HG03025 (cell line): ENCODE results near the gene STRN3.
"Not testable (repeated sequence)": the region's sequence is repeated elsewhere in the genome, so short reads cannot be mapped to it uniquely, and the experiment has no call there.

Experiments used
- ATAC-seq: cut with Tn5 transposase; IDR thresholded peaks from one replicate; pipeline ENCODE4 v1.9.1; 2021; ENCODE audit warnings: mild to moderate bottlenecking, moderate library complexity; ENCODE audit not compliant: unreplicated experiment, low FRiP score

The STRN3 gene

DNA sequence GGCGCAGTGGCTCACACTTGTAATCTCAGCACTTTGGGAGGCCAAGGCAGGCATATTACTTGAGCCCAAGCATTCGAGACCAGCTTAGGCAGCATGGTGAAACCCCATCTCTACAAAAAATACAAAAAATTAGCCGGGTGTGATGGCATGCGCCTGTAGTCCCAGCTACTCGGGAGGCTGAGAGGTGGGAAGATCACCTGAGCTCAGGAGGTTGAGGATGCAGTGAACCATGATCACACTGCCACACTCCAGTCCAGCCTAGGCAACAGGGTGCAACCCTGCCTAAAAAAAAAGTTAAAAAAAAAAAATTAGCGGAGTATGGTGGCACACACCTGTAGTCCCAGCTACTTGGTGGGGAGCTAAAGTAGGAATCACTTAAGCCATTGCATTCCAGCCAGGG lies 22.2 kb downstream of the STRN3 start:
- ATAC-seq, result not testable (repeated sequence)

DNA sequence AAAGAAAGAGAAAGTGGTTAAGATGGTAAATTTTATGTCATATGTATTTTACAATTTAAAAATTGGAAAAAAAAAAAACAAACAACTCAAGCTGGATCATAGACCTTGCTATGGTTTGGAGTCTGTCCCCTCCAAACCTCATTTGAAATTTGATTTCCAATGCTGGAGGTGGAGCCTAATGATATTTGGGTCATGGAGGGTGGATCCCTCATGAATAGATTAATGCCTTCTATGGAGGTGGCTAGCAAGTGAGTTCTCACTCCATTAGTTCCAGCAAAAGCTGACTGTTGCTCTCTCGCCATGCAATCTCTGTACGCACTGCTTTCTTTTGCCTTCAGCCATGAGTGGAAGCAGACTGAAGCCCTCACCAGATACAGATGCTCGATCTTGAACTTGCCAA lies 22.9 kb downstream of the STRN3 start:
- no peak for ATAC-seq

DNA sequence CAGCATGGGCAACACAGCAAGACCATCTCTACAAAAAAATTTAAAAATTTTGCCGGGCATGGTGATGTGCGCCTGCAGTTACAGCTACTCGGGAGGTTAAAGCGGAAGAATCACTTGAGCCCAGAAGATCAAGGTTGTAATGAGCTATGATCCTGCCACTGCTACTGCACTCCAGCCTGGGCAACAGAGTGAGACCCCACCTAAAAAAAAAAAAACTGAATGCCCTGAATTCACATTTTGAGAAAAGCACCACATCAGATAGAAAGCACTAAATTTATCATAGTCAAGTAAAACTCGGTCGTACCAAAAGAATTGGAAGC lies 24.9 kb downstream of the STRN3 start:
- no peak for ATAC-seq

DNA sequence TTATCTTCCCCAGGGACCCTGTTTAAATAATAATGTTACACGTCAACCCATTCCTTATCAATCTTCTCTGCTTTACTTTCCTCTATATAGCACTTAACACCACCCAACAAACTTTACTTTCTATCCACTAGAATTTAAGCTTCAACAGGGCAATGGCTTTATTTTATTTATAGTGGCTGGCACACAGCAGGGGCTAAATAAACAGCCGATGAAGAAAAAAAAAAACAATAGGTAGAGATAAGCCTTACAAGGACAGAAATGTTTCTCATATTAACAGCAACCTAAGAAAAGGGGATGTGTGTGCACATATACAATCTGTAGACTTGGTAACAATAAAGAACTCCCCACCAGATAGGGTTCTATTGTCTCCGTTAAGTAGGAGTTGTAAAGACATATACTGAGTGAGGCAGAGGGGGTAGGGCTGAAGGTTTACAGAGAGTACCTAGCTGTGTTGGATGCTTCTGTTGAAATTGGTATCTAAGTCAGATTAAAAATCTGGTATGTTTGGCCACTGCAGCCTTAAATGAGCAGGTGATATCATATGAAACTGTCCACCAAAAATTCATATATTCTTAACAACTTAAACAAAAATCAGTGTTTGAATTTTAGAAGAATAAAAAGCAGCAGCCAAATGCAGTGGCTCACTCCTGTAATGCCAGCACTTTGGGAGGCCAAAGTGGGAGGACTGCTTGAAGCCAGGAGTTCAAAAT lies 25.4 kb downstream of the STRN3 start:
- ATAC-seq, result no peak

DNA sequence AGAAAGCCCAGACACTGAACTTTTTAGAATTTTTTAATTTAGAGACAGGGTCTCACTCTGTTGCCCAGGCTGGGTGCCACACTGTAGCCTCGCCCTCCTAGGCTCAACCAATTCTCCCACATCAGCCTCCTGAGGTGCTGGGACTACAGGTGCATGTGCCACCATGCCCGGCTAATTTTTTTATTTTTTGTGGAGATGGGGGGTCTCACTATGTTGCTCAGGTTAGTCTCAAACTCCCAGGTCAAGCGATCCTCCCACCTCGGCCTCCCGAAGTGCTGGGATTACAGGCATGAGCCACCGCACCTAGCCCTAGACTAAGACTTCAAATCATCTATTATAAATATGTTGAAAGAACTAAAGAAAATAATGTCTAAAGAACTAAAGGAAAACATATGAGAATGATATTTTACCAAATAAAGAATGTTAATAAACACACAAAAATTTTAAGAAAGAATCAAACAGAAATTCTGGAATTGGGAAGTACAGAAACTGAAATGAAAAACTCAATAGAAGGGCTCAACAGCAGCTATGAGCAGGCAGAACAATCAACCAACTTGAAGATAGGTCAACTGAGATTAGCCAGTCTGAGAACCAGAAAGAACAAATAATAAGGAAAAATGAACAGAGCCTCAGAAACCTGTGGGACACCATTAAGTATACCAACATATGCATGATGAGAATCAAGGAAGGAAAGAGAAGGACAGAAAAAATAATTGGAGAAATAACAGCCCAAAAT lies 27.0 kb downstream of the STRN3 start:
- no peak for ATAC-seq

DNA sequence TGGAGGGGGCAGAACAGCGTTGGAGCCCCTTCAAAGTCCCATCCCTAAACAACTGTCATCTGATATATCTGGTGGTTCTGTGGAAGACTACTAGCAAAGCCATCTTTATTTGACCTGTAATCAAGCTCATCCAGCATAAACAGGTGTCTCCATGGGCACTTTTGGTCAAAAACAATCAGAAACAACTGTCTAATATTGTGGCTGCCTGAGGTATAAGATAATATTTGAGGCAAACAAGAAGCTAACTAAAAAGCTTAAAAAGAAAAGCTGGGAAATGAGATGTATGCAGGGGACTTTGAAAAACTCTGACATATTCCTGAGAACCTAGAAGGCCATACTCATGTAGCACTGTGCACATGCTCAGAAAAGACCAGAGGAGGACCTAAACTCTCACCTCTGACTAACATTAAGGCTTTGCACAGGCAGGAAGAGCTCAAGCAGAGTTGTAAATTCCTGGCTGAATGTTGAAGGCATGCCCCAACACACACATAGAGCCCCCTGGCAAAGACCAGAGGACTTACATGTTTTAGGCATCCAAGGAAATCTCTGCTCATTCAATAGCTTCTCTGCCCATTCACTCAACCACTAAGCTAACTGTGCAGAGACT lies 28.0 kb downstream of the STRN3 start:
- ATAC-seq, result no peak

DNA sequence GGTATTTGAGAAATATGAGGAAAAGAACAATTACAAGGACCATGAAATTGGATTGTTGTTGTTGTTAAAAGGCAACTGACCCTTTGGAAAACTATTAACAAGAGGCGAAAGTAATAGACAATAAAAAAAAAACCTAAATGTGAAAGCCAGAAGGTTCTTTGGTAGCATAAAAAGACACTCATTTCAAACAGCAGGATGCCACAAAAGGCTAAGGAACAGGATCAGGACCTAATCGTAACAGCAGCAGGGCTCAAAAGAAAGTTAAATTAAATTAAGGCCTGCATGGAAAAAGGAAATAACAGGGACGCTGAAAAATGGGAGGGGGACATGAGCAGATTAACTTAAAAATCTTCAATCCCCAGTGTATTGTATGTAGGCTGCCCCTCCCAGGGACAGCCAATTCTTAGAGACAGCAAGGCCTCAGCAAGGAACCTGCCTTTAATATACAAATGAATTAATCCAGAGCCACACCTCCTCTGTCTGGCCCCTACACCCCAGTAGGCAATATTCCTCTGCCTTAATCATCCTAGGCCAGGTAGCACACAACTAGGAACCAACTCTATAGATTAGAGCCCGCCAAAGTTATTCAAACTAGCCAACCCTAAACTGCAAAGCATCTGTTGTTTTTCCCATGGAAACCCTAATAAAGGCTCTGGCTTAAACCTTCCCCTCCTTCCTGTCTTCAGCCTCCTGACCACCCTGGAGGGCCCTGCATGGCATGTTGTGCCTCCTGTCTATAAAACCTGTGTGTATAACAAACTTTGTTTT lies 29.1 kb downstream of the STRN3 start:
- no peak for ATAC-seq

DNA sequence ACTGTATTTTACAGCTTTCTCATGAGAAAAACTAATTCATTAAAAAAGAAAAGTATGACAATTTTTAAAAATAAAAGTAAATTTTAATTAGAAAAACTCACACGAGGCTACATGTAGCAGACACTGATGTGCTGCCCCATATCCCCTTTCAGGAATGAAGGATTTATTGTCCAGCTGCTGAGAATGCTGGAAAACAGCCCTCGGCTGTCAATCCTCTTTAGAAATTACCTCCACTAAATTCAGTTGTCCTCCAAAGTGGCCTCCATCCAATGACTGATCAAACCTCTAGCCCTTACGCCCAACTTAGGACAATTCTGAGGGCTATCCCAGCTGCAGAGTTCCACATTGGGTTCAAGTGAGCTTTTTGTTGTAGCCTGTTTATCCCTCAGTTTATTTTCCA lies 30.5 kb downstream of the STRN3 start:
- ATAC-seq, result no peak

DNA sequence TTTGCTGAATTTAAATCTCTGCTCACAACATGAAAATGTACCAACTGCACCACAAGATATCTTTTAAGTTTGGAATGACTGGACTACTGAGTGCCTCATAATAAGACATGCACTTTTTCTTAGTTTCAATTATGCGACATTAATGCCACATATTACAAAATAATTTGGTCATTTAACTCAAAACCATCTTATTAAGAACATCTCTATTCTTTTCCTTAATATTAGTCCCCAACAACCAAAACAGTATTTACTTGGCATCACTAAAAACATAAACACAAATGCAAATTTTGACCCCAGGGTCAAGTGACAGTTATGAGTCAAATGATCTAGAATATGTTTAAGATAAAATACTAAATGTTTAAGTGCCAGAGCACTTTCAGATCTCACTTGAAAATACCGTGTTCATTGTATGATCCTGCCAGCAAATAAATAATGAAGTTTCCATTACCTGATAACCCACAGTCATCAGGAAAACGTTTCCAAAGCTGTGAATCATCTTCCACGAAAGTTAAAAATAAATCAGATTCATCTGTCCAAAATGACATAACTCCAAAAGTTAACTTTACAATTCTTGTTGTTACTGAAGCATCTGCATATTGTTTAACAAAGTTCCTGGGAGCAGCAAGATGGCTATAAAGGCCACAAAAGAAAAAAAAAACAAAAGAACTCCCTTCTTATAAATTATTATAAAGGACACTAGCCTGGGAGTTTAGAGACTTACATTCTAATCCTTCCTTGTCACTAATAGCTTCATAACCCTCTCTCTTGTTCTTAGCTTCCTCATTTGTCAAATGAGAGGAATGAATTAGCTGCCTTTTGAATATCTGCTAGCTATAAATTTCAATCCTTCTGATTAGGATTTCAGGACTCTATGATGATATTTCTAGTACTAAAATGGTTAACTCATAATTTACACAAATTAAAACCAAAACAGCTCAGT lies 31.2 kb downstream of the STRN3 start:
- no peak for ATAC-seq

DNA sequence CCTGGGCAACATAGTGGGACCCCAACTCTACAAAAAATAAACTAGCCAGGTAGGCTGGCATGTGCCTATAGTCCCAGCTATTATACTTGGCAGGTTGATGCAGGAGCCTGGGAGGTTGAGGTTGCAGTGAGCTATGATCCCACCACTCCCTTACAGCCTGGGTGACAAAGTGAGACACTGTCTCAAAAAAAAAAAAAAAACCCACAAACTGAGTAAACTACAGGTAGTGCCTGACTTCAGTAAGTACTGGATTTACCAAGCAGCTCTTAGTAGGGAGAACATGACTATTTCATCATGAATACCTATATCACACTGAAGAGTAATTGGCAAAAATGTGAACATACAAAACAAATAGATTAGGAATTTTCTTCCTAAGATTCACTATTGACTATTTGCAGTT lies 33.1 kb downstream of the STRN3 start:
- no peak for ATAC-seq

DNA sequence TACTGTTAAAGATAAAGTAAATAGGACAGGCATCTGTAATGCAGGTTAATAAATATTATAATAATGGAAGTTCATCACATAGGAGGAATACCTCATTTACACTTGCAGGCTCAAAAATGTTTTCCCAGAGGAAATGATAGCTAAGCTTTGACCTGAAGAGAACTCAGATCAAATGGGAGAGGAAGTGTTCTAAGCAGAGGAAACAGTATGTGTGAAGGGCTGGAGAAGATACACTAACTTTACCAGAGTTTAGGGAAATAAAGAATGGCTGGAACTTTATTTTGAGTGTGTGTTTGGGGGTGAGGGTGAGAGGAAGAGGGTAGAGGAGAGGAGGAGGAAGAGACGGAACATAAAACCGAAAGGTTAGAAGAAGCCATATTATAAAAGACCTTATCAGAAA lies 34.8 kb downstream of the STRN3 start:
- no peak for ATAC-seq

DNA sequence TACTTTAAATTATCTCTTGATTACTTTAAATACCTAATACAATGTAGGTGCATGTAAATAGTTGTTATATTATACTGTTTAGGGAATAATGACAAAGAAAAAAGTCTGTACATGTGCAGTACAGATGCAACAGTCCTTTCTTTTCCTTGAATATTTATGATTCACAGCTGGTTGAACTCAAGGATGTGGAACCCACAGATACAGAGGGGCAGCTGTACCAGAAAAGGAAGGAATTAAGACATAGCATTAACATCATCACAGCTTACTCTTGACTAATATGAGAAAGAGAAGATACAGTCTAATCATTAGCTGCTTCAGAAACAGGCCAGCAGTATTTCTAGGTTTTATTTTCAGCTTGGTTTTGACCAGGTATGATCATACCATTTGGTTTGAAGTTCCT lies 35.4 kb downstream of the STRN3 start:
- no peak for ATAC-seq

DNA sequence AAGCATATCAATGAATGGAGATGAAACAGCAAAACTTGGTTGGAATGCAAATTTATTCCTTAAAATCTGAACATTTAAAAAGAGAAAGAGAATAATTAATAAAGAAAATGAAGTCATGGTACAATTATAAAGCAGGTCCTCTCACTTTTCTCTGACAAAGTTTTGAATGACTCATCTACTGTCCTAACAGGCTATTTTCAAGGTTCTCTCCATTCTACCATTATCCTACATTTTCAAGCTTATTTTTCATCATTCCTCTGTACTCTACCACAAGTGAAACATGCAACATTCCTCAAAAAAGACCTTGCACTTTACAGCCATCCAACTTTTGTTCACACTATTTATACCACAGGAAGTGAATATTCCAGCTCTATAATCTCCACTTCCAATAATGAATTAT lies 37.7 kb downstream of the STRN3 start:
- no peak for ATAC-seq

DNA sequence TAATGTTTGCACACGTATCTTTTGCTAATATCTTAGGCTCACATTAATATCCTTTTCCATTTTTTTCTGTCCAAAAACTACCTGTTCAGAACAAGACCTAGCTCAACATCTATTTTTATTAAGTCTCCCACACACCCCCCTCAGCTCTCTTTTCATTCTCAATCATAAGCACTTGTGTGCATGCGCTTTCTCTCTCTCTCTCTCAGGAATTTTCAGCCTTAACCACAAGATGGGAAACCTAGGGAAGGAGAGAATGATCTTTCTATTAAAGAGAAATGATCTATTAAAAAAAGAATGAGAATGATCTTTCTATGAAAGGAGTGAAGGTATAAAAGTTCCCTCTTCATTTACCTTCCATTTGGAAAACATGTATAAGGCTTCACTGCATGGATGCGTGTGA lies 40.4 kb downstream of the STRN3 start:
- no peak for ATAC-seq

DNA sequence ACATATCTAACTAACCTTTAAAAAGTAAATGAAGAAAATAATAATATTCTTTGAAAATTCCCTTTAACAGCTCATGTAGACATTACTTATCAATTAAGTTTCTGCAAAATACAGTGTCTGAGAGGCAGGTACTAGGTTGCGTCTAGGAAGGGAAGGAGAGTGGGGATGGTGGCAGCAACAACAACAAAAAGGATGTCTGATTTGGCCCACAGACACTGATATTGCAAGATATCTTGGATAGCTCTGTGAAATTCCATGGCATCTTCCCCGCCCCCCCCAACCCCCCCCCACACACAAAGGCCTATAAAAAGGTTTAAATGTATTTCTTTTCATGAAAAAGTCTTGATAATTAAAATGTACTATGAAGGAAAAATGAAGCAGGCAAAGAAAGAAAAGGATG lies 42.3 kb downstream of the STRN3 start:
- ATAC-seq, result no peak

DNA sequence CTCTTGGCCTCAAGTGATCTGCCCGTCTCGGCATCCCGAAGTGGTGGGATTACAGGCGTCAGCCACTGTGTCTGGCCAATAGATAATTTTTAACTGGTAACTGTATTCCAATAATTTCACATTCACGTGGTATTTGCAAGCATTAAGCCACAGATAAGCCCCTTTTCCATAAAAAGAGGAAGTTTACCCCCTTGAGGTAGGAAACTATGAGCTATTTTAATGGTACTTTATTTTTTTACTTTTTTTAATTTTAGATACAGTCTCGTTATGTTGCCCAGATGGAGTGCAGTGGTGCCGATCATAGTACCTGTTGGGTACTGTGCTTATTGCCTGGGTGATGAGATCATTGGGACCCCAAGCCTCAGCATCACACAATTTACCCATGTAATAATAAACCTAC lies 43.6 kb downstream of the STRN3 start:
- ATAC-seq, result no peak

DNA sequence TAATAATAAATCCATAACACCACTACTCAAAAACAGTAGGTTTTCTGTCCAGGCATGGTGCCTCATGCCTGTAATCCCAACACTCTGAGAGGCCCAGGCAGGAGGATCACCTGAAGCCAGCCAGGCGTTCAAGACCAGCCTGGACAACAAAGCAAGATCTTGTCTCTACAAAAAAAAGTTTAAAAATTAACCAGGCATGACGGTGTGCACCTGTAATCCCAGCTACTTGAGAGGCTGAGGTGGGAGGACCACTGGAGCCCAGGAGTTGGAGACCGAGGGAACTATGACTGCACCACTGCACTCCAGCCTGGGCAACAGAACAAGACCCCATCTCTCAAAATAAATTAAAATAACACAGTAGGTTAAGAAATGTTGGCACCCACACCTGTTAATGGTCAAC lies 45.2 kb downstream of the STRN3 start:
- ATAC-seq, result no peak

DNA sequence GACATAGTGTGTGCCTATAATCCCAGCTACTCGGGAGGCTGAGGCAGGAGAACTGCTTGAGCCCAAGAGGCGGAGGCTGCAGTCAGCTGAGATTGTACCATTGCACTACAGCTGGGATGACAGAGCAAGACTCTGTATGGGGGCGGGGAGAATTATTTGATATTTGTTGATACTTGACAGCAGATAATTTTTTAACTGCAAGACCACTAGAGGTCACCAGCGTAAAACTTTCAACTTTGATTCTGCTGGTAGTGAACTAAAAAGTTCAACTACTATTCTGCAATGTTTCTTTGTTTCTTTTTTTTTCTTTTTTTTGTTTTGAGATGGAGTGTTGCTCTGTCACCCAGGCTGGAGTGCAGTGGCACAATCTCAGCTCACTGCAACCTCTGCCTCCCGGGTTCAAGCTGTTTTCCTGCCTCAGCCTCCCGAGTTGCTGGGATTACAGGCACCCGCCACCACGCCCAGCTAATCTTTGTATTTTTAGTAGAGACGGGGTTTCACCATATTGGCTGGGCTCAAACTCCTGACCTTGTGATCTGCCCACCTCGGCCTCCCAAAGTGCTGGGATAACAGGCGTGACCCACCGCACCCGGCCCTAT lies 46.0 kb downstream of the STRN3 start:
- not testable (repeated sequence) for ATAC-seq

DNA sequence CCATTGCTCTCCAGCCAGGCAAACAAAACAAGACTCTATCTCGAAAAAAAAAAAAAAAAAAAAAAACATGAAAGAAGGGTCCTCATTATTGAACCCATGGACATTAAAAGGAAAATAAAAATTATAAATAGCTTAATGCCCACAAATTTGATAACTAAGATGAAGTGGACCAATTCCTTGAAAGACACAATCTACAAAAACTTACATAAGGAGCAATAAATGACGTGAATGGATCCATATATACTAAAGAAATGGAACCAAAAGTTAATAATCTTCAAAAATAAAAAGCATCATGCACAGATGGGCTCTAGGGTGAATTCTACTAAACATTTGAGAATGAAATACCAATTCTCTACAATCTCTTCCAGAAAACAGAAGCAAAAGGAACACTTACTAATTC lies 48.4 kb downstream of the STRN3 start:
- ATAC-seq, result no peak

DNA sequence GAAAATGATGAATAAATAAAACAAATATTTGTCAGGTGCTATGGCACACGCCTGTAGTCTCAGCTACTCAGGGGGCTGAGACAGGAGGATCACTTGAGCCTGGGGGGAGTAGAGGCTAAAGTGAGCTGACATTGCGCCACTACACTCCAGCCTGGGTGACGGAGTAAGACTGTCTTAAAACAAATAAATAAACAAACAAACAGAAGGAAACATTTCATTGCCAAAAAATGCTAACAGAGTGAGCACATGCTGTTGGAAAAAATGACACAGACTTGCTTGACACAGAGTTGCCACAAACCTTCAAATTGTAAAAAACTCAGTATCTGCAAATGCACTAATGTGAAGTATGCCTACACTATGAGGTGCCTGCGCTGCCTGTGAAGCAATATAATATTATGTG lies 51.6 kb downstream of the STRN3 start:
- ATAC-seq, result no peak
